H1 (cell line): ENCODE measurements around the gene GMCL1. TPM values are rescaled to one million over a fixed set of nuclear protein-coding genes. Genes with fewer than 3 reads are reported as not detected.

Experiments
- CTCF ChIA-PET: fragments of 300-600 bp; sonication (Branson Sonifier 250); formaldehyde crosslinking; loops from one replicate; lab custom pipeline; 2021; ENCODE audit not compliant: partially characterized antibody; lab: Charles Lee
- POLR2A ChIA-PET: fragments of 300-600 bp; sonication (Branson Sonifier 250); formaldehyde crosslinking; loops from one replicate; lab custom pipeline; 2021; ENCODE audit warnings: inconsistent platforms; ENCODE audit not compliant: partially characterized antibody; lab: Charles Lee
- DNase-seq, 2 experiments: peaks; one replicate each; pipeline versions ENCODE4 v3.0.0 to v3.0.0-alpha.2; 2010 to 2022; ENCODE audit warnings: low spot score in 2 of 2, low read depth in 1 of 2, mixed read lengths in 1 of 2
- FAIRE-seq: peaks from 2 replicates; lab custom pipeline; 2011; peaks lifted over from hg19 to GRCh38; lab: Jason Lieb, UNC
- H2AFZ ChIP-seq: 2 replicates; pipeline ENCODE4 v1.8.1; 2012; ENCODE audit warnings: low read length, inconsistent platforms
- H2AK5ac ChIP-seq: 2 replicates; pipeline ENCODE4 v1.6.1; 2013; ENCODE audit warnings: low read depth, low read length
- H2BK120ac ChIP-seq: replicated peaks from 2 replicates; pipeline ENCODE3; 2013; ENCODE audit warnings: low read depth, low read length, inconsistent platforms
- H2BK12ac ChIP-seq: 2 replicates; pipeline ENCODE4 v1.6.1; 2013; ENCODE audit warnings: low read depth, low read length
- H2BK15ac ChIP-seq: 2 replicates; pipeline ENCODE4 v1.6.1; 2013; ENCODE audit warnings: low read length
- H2BK20ac ChIP-seq: 2 replicates; pipeline ENCODE4 v1.6.1; 2013; ENCODE audit warnings: low read length
- H2BK5ac ChIP-seq: 2 replicates; pipeline ENCODE4 v1.6.1; 2013; ENCODE audit warnings: low read depth, low read length
- H3K14ac ChIP-seq: 2 replicates; pipeline ENCODE4 v1.6.1; 2013; ENCODE audit warnings: inconsistent platforms; ENCODE audit not compliant: insufficient read length
- H3K18ac ChIP-seq: 2 replicates; pipeline ENCODE4 v1.6.1; 2013; ENCODE audit warnings: low read length; ENCODE audit errors: extremely low read depth
- H3K23ac ChIP-seq: 2 replicates; pipeline ENCODE4 v1.6.1; 2013; ENCODE audit warnings: inconsistent platforms; ENCODE audit not compliant: insufficient read length
- H3K23me2 ChIP-seq: 2 replicates; pipeline ENCODE4 v1.6.1; 2013; ENCODE audit warnings: low read depth, low read length
- H3K27ac ChIP-seq: 2 replicates; pipeline ENCODE4 v1.6.1; 2011; ENCODE audit warnings: low read depth, low read length, inconsistent platforms
- H3K27me3 ChIP-seq, 4 experiments: replicated peaks in 1 of 4; 1 replicate in 1 of 4; 2 replicates in 3 of 4; pipeline versions ENCODE4 v1.6.1 to v1.8.1; 2011 to 2013; ENCODE audit warnings: low read length in 3 of 4, mild to moderate bottlenecking in 3 of 4, inconsistent platforms in 2 of 4, mixed read lengths in 2 of 4, moderate library complexity in 1 of 4; ENCODE audit not compliant: control insufficient read depth in 3 of 4, insufficient read depth in 3 of 4; ENCODE audit errors: extremely low read depth in 1 of 4
- H3K36me3 ChIP-seq, 4 experiments: 2 replicates each; pipeline versions ENCODE4 v1.6.1 to v1.8.1; 2011 to 2013; ENCODE audit warnings: mild to moderate bottlenecking in 4 of 4, low read length in 3 of 4, moderate library complexity in 2 of 4, control low read depth in 1 of 4, inconsistent platforms in 1 of 4; ENCODE audit not compliant: insufficient read depth in 4 of 4, control insufficient read depth in 2 of 4
- H3K4ac ChIP-seq: replicated peaks from 2 replicates; pipeline ENCODE3; 2013; ENCODE audit warnings: low read length, low read depth, mixed read lengths, inconsistent platforms; ENCODE audit not compliant: insufficient read length
- H3K4me1 ChIP-seq, 4 experiments: replicated peaks in 1 of 4; 1 replicate in 1 of 4; 2 replicates in 3 of 4; pipeline versions ENCODE4 v1.6.1 to v1.8.1; 2011 to 2013; ENCODE audit warnings: low read length in 3 of 4, inconsistent platforms in 2 of 4, mixed read lengths in 1 of 4; ENCODE audit not compliant: insufficient read depth in 4 of 4, control insufficient read depth in 3 of 4
- H3K4me2 ChIP-seq, 2 experiments: 2 replicates each; pipeline versions ENCODE4 v1.6.1 to v1.8.1; 2011 to 2013; ENCODE audit warnings: low read depth in 2 of 2, low read length in 2 of 2, control low read depth in 1 of 2, inconsistent platforms in 1 of 2, mild to moderate bottlenecking in 1 of 2; ENCODE audit not compliant: insufficient read depth in 1 of 2
- H3K4me3 ChIP-seq, 4 experiments: fragments of 200-600, 300-600 bp in 1 of 4; sonication (generic), shearing (Covaris generic), sonication (Bioruptor Twin) in 1 of 4; 2 replicates each; pipeline versions ENCODE4 v1.5.1 to v1.8.1; 2011 to 2016; ENCODE audit warnings: low read length in 4 of 4, low read depth in 3 of 4, control low read depth in 2 of 4, inconsistent platforms in 2 of 4, mild to moderate bottlenecking in 2 of 4, mixed read lengths in 1 of 4, moderate library complexity in 1 of 4; ENCODE audit not compliant: insufficient read depth in 2 of 4; ENCODE audit errors: extremely low read depth in 1 of 4
- H3K56ac ChIP-seq: replicated peaks from 2 replicates; pipeline ENCODE3; 2013; ENCODE audit warnings: low read depth, mild to moderate bottlenecking, mixed read lengths, low read length, inconsistent platforms; ENCODE audit not compliant: insufficient read length
- H3K79me1 ChIP-seq: 2 replicates; pipeline ENCODE4 v1.6.1; 2013; ENCODE audit warnings: low read depth, low read length, control low read depth
- H3K79me2 ChIP-seq, 2 experiments: 2 replicates each; pipeline versions ENCODE4 v1.6.1 to v1.8.1; 2012 to 2013; ENCODE audit warnings: low read length in 2 of 2, mild to moderate bottlenecking in 2 of 2, inconsistent platforms in 1 of 2; ENCODE audit not compliant: insufficient read depth in 2 of 2, control insufficient read depth in 1 of 2
- H3K9ac ChIP-seq, 4 experiments: replicated peaks in 1 of 4; 1 replicate in 1 of 4; 2 replicates in 3 of 4; pipeline versions ENCODE4 v1.6.1 to v1.8.1; 2011 to 2013; ENCODE audit warnings: low read depth in 3 of 4, low read length in 3 of 4, control low read depth in 2 of 4, mild to moderate bottlenecking in 2 of 4, moderate library complexity in 2 of 4, inconsistent platforms in 1 of 4; ENCODE audit errors: extremely low read depth in 1 of 4
- H3K9me3 ChIP-seq, 2 experiments: 2 replicates each; pipeline versions ENCODE4 v1.6.1 to v1.8.1; 2012 to 2013; ENCODE audit warnings: mild to moderate bottlenecking in 2 of 2, moderate library complexity in 2 of 2, control low read depth in 1 of 2, inconsistent platforms in 1 of 2, low read depth in 1 of 2, low read length in 1 of 2, mixed read lengths in 1 of 2; ENCODE audit not compliant: insufficient read depth in 2 of 2
- H4K20me1 ChIP-seq, 2 experiments: replicated peaks in 1 of 2; 2 replicates each; pipeline versions ENCODE3 to v1.8.1; 2011 to 2013; ENCODE audit warnings: inconsistent platforms in 2 of 2, low read length in 2 of 2, mild to moderate bottlenecking in 1 of 2; ENCODE audit not compliant: insufficient read depth in 2 of 2, control insufficient read depth in 1 of 2
- H4K5ac ChIP-seq: 2 replicates; pipeline ENCODE4 v1.6.1; 2013; ENCODE audit warnings: low read length, low read depth, mixed read lengths, inconsistent platforms; ENCODE audit not compliant: insufficient read length
- H4K8ac ChIP-seq: 2 replicates; pipeline ENCODE4 v1.8.0; 2013; ENCODE audit warnings: mild to moderate bottlenecking, moderate library complexity, low read length, inconsistent platforms; ENCODE audit not compliant: insufficient read depth; ENCODE audit errors: extremely low read depth
- H4K91ac ChIP-seq: replicated peaks from 2 replicates; pipeline ENCODE3; 2013; ENCODE audit warnings: low read length, mixed read lengths, inconsistent platforms; ENCODE audit not compliant: insufficient read length
- BACH1 ChIP-seq: IDR thresholded peaks from 2 replicates; pipeline ENCODE4 v1.6.1; 2012; ENCODE audit warnings: low read length, improper control_type of control experiment
- GABPA ChIP-seq: IDR thresholded peaks from 2 replicates; pipeline ENCODE4 v1.6.1; 2011; ENCODE audit warnings: mild to moderate bottlenecking, low read length, moderate library complexity, borderline replicate concordance; ENCODE audit not compliant: insufficient read depth
- RFX5 ChIP-seq: IDR thresholded peaks from 2 replicates; pipeline ENCODE4 v1.6.1; 2011; ENCODE audit warnings: low read depth, low read length, improper control_type of control experiment, borderline replicate concordance
- SP2 ChIP-seq: IDR thresholded peaks from 2 replicates; pipeline ENCODE4 v1.6.1; 2012; ENCODE audit warnings: mild to moderate bottlenecking, low read length, inconsistent platforms
- TCF12 ChIP-seq: IDR thresholded peaks from 2 replicates; pipeline ENCODE4 v1.6.1; 2011; ENCODE audit warnings: low read depth, mild to moderate bottlenecking, low read length
- polyA plus RNA-seq, 7 experiments: library from polyadenylated mRNA; depleted of rRNA in 3 of 7; stranded (reverse) in 5 of 7; unstranded in 2 of 7; fragments of >200 nt in 5 of 7; fragments of 200-250 nt in 2 of 7; gene quantifications; 1 replicate in 5 of 7; 2 replicates in 1 of 7; 4 replicates in 1 of 7; pipeline versions ENCODE4 v1.2.1 to v1.2.3, GENCODE V29; 2011 to 2013; ENCODE audit warnings: missing spikeins in 2 of 7, mixed read lengths in 2 of 7
- total RNA-seq: library from RNA; stranded (reverse); fragmentation: NEBNext Ultra II Directional; extraction: Animal tissue kit (Norgen Biotek cat#: 25700); gene quantifications from 2 replicates; pipeline ENCODE4 v1.2.1, GENCODE V29; 2021

GMCL1 gene
- total and polyA plus RNA-seq, 2 of the 8 experiments (the other 6 are each of a cell fraction or from before 2014, with no cell fraction given) = 6.5 to 21.9 TPM

DNA sequence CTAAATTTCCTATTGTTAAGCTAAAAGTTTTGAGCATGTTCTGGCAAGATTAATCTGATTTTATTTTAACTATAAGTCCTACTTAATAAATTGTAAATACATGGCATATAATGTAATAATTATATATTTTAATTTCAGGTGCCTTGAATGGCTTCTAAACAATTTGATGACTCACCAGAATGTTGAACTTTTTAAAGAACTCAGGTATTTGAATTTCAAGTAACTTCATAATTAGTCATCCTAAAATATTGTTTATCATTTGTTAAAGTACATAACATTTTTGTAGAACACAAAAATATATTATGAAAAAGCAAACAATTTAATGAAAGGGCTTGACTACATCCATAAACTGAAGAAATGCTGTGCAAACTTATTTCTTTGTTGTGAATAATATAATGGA lies 14.5 kb downstream of the GMCL1 start:
- TF ChIP-seq SP2 = no peak
- no peak for TF ChIP-seq BACH1
- TF ChIP-seq TCF12 = no peak
- TF ChIP-seq GABPA = no peak
- TF ChIP-seq RFX5 = no peak
- no peak overlapping the region for H3K14ac ChIP-seq
- peaks cover 0 to 3% of the 10 kb centered on the region in 2 experiments for H4K20me1 ChIP-seq
- no peaks in the 10 kb centered on the region for H3K23me2 ChIP-seq
- no peak overlapping the region for H3K4me2 ChIP-seq
- H3K79me2 ChIP-seq = no peaks in the 10 kb centered on the region
- H3K4me1 ChIP-seq = no peaks in the 10 kb centered on the region
- no peak overlapping the region for H2BK20ac ChIP-seq
- H2BK5ac ChIP-seq = no peak overlapping the region
- ChIA-PET CTCF (no interaction called here), POLR2A (no interaction called here)
- H3K9ac ChIP-seq = no peak overlapping the region
- no peak overlapping the region for H3K56ac ChIP-seq
- no peaks in the 10 kb centered on the region for H3K9me3 ChIP-seq
- H3K79me1 ChIP-seq = no peaks in the 10 kb centered on the region
- no peak overlapping the region for H2AK5ac ChIP-seq
- DNase-seq = no peak
- H3K27ac ChIP-seq = no peak overlapping the region
- no peak overlapping the region for H2AFZ ChIP-seq
- H3K18ac ChIP-seq = no peak overlapping the region
- peaks cover 7 to 63% (median 27%) of the 10 kb centered on the region in 4 experiments for H3K36me3 ChIP-seq
- H3K4me3 ChIP-seq = no peak overlapping the region
- no peak overlapping the region for H3K4ac ChIP-seq
- no peak overlapping the region for H4K5ac ChIP-seq
- H2BK15ac ChIP-seq = no peak overlapping the region
- H3K23ac ChIP-seq = no peak overlapping the region
- FAIRE-seq = no peak
- H2BK12ac ChIP-seq = no peak overlapping the region
- no peak overlapping the region for H4K91ac ChIP-seq
- H2BK120ac ChIP-seq = no peak overlapping the region
- no peak overlapping the region for H4K8ac ChIP-seq
- H3K27me3 ChIP-seq = no peaks in the 10 kb centered on the region
